K562 (cell line): ENCODE data around the gene SH3RF1. TPM values are rescaled to one million over a fixed set of nuclear protein-coding genes. Genes with fewer than 3 reads are reported as not detected.

ENCODE experiments used
- ATAC-seq: fragments of 200-7000 bp; cut with Tn5 transposase; 3 replicates; pipeline ENCODE4 v1.9.1; 2020; ENCODE audit warnings: moderate library complexity
- BruUV-seq: library from RNA; stranded (reverse); fragments of 400-500 nt; replicated peaks from 2 replicates; lab custom pipeline; 2021; lab: Mats Ljungman, UMichigan
- CTCF ChIA-PET: fragments of 300-600 bp; formaldehyde crosslinking; extraction: SDS; loops from one replicate; lab custom pipeline; 2021; ENCODE audit warnings: low intra/inter-chr PET ratio; lab: Yijun Ruan, JAX
- POLR2A ChIA-PET: fragments of 300-600, 350-650 bp; sonication (Branson Sonifier 250); formaldehyde crosslinking; extraction: SDS; loops from one replicate; lab custom pipeline; 2021; ENCODE audit warnings: antibody characterized with exemption, inconsistent platforms; lab: Yijun Ruan, JAX
- DNase-seq, 4 experiments: peaks; one replicate each; pipeline versions ENCODE4 v3.0.0 to v3.0.0-alpha.2; 2011 to 2018; ENCODE audit warnings: low spot score in 3 of 4, mixed read lengths in 3 of 4; ENCODE audit errors: extremely low read depth in 1 of 4
- FAIRE-seq: peaks from 2 replicates; lab custom pipeline; 2011; peaks lifted over from hg19 to GRCh38; lab: Jason Lieb, UNC
- H2AFZ ChIP-seq: 2 replicates; pipeline ENCODE4 v1.6.0; 2011; ENCODE audit warnings: low read depth, low read length, control low read depth, inconsistent platforms
- H3K27ac ChIP-seq: fragments of 200-600 bp; 3 replicates; pipeline ENCODE4 v1.8.0; 2011; ENCODE audit warnings: low read depth, mild to moderate bottlenecking, control low read depth, inconsistent platforms, low read length, moderate library complexity, mixed read lengths; ENCODE audit errors: extremely low read depth
- H3K27me3 ChIP-seq, 2 experiments: fragments of 300-600 bp in 1 of 2; 2 replicates in 1 of 2; 3 replicates in 1 of 2; pipeline versions ENCODE4 v1.6.0 to v1.8.0; 2011; ENCODE audit warnings: inconsistent platforms in 2 of 2, low read length in 2 of 2, mild to moderate bottlenecking in 1 of 2, mixed read lengths in 1 of 2, moderate library complexity in 1 of 2; ENCODE audit not compliant: control insufficient read depth in 2 of 2, insufficient read depth in 2 of 2
- H3K36me3 ChIP-seq: fragments of 300-600 bp; 3 replicates; pipeline ENCODE4 v1.8.0; 2011; ENCODE audit warnings: mild to moderate bottlenecking, low read length, inconsistent platforms; ENCODE audit not compliant: control insufficient read depth, insufficient read depth
- H3K4me1 ChIP-seq, 2 experiments: fragments of 200-600 bp in 1 of 2; replicated peaks in 1 of 2; 2 replicates in 1 of 2; 3 replicates in 1 of 2; pipeline versions ENCODE4 v1.5.1 to v1.8.0; 2011; ENCODE audit warnings: inconsistent platforms in 2 of 2, low read length in 2 of 2, mild to moderate bottlenecking in 1 of 2, mixed read lengths in 1 of 2, moderate library complexity in 1 of 2; ENCODE audit not compliant: control insufficient read depth in 2 of 2, insufficient read depth in 2 of 2
- H3K4me2 ChIP-seq: 2 replicates; pipeline ENCODE4 v1.6.1; 2011; ENCODE audit warnings: low read length, control low read depth, inconsistent platforms, mixed read lengths; ENCODE audit not compliant: insufficient read depth
- H3K4me3 ChIP-seq: fragments of 200-600 bp; sonication (generic), shearing (Covaris generic); 2 replicates; pipeline ENCODE4 v1.5.1; 2016; ENCODE audit warnings: control low read depth, inconsistent platforms
- H3K79me2 ChIP-seq: fragments of 200-600 bp; 3 replicates; pipeline ENCODE4 v1.8.0; 2011; ENCODE audit warnings: low read length, inconsistent platforms; ENCODE audit not compliant: control insufficient read depth, insufficient read depth
- H3K9ac ChIP-seq, 2 experiments: 2 replicates each; pipeline versions ENCODE4 v1.6.0 to v1.6.1; 2011; ENCODE audit warnings: low read depth in 2 of 2, low read length in 2 of 2, control low read depth in 1 of 2, inconsistent platforms in 1 of 2, mild to moderate bottlenecking in 1 of 2, mixed read lengths in 1 of 2; ENCODE audit not compliant: insufficient read depth in 1 of 2
- H3K9me1 ChIP-seq: one replicate; pipeline ENCODE4 v1.6.0; 2011; ENCODE audit warnings: inconsistent platforms, mild to moderate bottlenecking, low read length, moderate library complexity; ENCODE audit not compliant: control insufficient read depth, insufficient read depth
- H3K9me3 ChIP-seq: replicated peaks from 2 replicates; pipeline ENCODE4 v1.5.1; 2011; ENCODE audit warnings: low read depth, low read length, inconsistent platforms; ENCODE audit not compliant: control insufficient read depth, insufficient read depth
- H4K20me1 ChIP-seq: replicated peaks from 2 replicates; pipeline ENCODE4 v1.6.1; 2011; ENCODE audit warnings: low read length, inconsistent platforms, mixed read lengths; ENCODE audit not compliant: control insufficient read depth, insufficient read depth
- ATF7 ChIP-seq: fragments of 450-650 bp; IDR thresholded peaks from 2 replicates; pipeline ENCODE4 v1.7.1; 2014; ENCODE audit warnings: mild to moderate bottlenecking, moderate library complexity
- BRF2 ChIP-seq: IDR thresholded peaks from 3 replicates; pipeline ENCODE4 v1.6.1; 2011; ENCODE audit warnings: borderline replicate concordance, mild to moderate bottlenecking; ENCODE audit not compliant: insufficient read length, insufficient read depth
- C11orf30 ChIP-seq: fragments of 450-650 bp; IDR thresholded peaks from 2 replicates; pipeline ENCODE4 v1.6.1; 2016; ENCODE audit warnings: low read depth, mild to moderate bottlenecking
- CAMTA2 ChIP-seq: fragments of 250-450 bp; sonication (Bioruptor Pico); conservative IDR thresholded peaks from 2 replicates; pipeline ENCODE4 v1.5.1; 2022
- HEY1 ChIP-seq: fragments of 250-450 bp; sonication (Bioruptor Pico); IDR thresholded peaks from 2 replicates; pipeline ENCODE4 v1.5.0; 2020; ENCODE audit warnings: mild to moderate bottlenecking, moderate library complexity, borderline replicate concordance
- JUN ChIP-seq, 2 experiments: sonication (generic) in 1 of 2; formaldehyde crosslinking in 1 of 2; IDR thresholded peaks; 2 replicates each; pipeline versions ENCODE4 v1.6.1 to v1.8.0; 2012 to 2022; ENCODE audit warnings: borderline replicate concordance in 2 of 2, mild to moderate bottlenecking in 2 of 2, improper control_type of control experiment in 1 of 2, low read depth in 1 of 2, low read length in 1 of 2, missing genetic modification reagents in 1 of 2
- KLF1 ChIP-seq: fragments of 450-650 bp; IDR thresholded peaks from 2 replicates; pipeline ENCODE4 v1.6.1; 2016; ENCODE audit warnings: missing genetic modification characterization, missing compliant biosample characterization
- MAFF ChIP-seq: IDR thresholded peaks from 2 replicates; pipeline ENCODE4 v1.6.1; 2012; ENCODE audit warnings: low read length, improper control_type of control experiment
- MAFG ChIP-seq: fragments of 450-650 bp; conservative IDR thresholded peaks from 2 replicates; pipeline ENCODE4 v1.6.1; 2016; ENCODE audit warnings: missing genetic modification characterization, missing compliant biosample characterization
- RBFOX2 ChIP-seq: fragments of 200-400 bp; formaldehyde crosslinking; IDR thresholded peaks from 2 replicates; pipeline ENCODE4 v1.6.1; 2017; ENCODE audit warnings: low read depth, mild to moderate bottlenecking, low read length, moderate library complexity
- RHOXF2B ChIP-seq: fragments of 250-450 bp; sonication (Bioruptor Pico); conservative IDR thresholded peaks from 2 replicates; pipeline ENCODE4 v1.5.1; 2021
- USF1 ChIP-seq: sonication (generic); formaldehyde crosslinking; IDR thresholded peaks from 2 replicates; pipeline ENCODE4 v1.9.0; 2022; ENCODE audit warnings: mild to moderate bottlenecking, missing genetic modification reagents
- ZBTB12 ChIP-seq: fragments of 250-450 bp; sonication (Bioruptor Pico); IDR thresholded peaks from 2 replicates; pipeline ENCODE4 v1.4.0; 2020
- ZKSCAN8 ChIP-seq: fragments of 200-800 bp; sonication (Bioruptor generic); IDR thresholded peaks from 2 replicates; pipeline ENCODE4 v1.6.1; 2016; ENCODE audit warnings: missing genetic modification characterization, missing compliant biosample characterization
- ZNF316 ChIP-seq: fragments of 450-650 bp; IDR thresholded peaks from 2 replicates; pipeline ENCODE4 v1.6.1; 2016
- ZNF395 ChIP-seq: fragments of 200-800 bp; sonication (Bioruptor generic); IDR thresholded peaks from 2 replicates; pipeline ENCODE4 v1.6.1; 2017; ENCODE audit warnings: missing genetic modification characterization, missing compliant biosample characterization
- WGBS: fragments of 100-300 bp; shearing (Covaris generic); methylation state at CpG from one replicate; pipeline ENCODE4 v1.1.6; 2016; ENCODE audit warnings: low coverage, mixed read lengths; ENCODE audit not compliant: insufficient coverage; ENCODE audit errors: missing lambda C conversion rate; 5-methylcytosine and 5-hydroxymethylcytosine counted together
- in situ Hi-C: fragments of 300-500 bp; cut with MboI; formaldehyde crosslinking; loops from 4 replicates; pipeline ENCODE4 v1.15.0; 2018; ENCODE audit warnings: inconsistent platforms, mixed read lengths
- intact Hi-C: fragments of 100-400 bp; cut with micrococcal nuclease; formaldehyde crosslinking; loops from 2 replicates; pipeline ENCODE4 v1.14.2; 2022
- polyA plus RNA-seq, 8 experiments: library from polyadenylated mRNA; depleted of rRNA in 4 of 8; stranded (reverse) in 5 of 8; unstranded in 3 of 8; fragments of >200 nt; fragmentation: Nextera tagmentation in 2 of 8; fragmentation: Illumina TruSeq in 1 of 8; extraction: Ambion mirVana in 2 of 8; extraction: Trizol in 1 of 8; gene quantifications; 2 replicates each; pipeline versions ENCODE4 v1.2.1 to v1.2.3, GENCODE V29; 2011 to 2014; ENCODE audit warnings: inconsistent platforms in 1 of 8, missing spikeins in 1 of 8
- total RNA-seq, 7 experiments: library from RNA; depleted of rRNA in 6 of 7; stranded (reverse); fragments of >200 nt in 6 of 7; fragmentation: Illumina TruSeq in 2 of 7; extraction: Trizol in 2 of 7; gene quantifications; 2 replicates each; pipeline versions ENCODE4 v1.2.1 to v1.2.3, GENCODE V29; 2011 to 2021; ENCODE audit warnings: low replicate concordance in 1 of 7
- TF ChIP-seq, protein P1 (sequence below): fragments of 450-650 bp; IDR thresholded peaks from 2 replicates; pipeline ENCODE4 v1.6.1; 2016; ENCODE audit warnings: borderline replicate concordance

Gene SH3RF1
- total and polyA plus RNA-seq, 9 of the 15 experiments (the other 6 are each of a cell fraction or from before 2014, with no cell fraction given), result 0.04 to 0.16 (median 0.11) TPM; not detected in 6

- WGBS, result 9% methylated on average over 5 of the region's 5 CpGs
- no peak overlapping the region for H3K27ac ChIP-seq
- in situ Hi-C loops, result no loop called here
- DNase-seq (no peak), ATAC-seq (no peak), FAIRE-seq (no peak)
- CTCF ChIA-PET, result no interaction called here
- H3K4me3 ChIP-seq, result no peak overlapping the region
- no peak overlapping the region for H3K4me2 ChIP-seq
- peaks cover 6 to 32% of the 10 kb centered on the region in 2 experiments; a peak in 4 of 5 replicates for H3K27me3 ChIP-seq
- H2AFZ ChIP-seq, result no peak overlapping the region
- H3K9me3 ChIP-seq, result no peaks in the 10 kb centered on the region
- no TSS peak for BruUV-seq
- POLR2A ChIA-PET, result interaction anchor here (1.1 kb wide), 1 partner anchor 9 kb away, joined by 3 read pairs; no protein-coding TSS in a partner anchor
- intact Hi-C loops, result no loop called here
- no peaks in the 10 kb centered on the region for H4K20me1 ChIP-seq
- no peaks in the 10 kb centered on the region; a peak in 1 of 5 replicates for H3K4me1 ChIP-seq
- no peaks in the 10 kb centered on the region for H3K9me1 ChIP-seq
- no peaks in the 10 kb centered on the region for H3K36me3 ChIP-seq
- no peak overlapping the region for H3K9ac ChIP-seq
- TF ChIP-seq ZBTB12 (CRISPR knock-in tag) (no peak), BRF2 (no peak), MAFG (tag) (peak; percentile 35; the same call in 1 of the 2 replicates), CAMTA2 (no peak), MAFF (0 out of 2 replicates have a peak, but pooled peaks have one; percentile 1), JUN (IDR thresholded peaks at IDR 0.05; ENCODE audit: borderline replicate concordance, low read depth, low read length) (no peak), JUN (CRISPR knock-in tag; IDR thresholded peaks at IDR 0.05; ENCODE audit: borderline replicate concordance) (no peak), KLF1 (no peak), ZKSCAN8 (CRISPR knock-in tag) (no peak), ATF7 (no peak), C11orf30 (peak; percentile 31; the same call in 1 of the 2 replicates), ZNF395 (no peak), RHOXF2B (CRISPR knock-in tag) (no peak), ZNF316 (peak; percentile 58; the same call in 1 of the 2 replicates), RBFOX2 (no peak), HEY1 (CRISPR knock-in tag) (no peak), USF1 (CRISPR knock-in tag) (no peak)
- TF ChIP-seq, protein P1, sequence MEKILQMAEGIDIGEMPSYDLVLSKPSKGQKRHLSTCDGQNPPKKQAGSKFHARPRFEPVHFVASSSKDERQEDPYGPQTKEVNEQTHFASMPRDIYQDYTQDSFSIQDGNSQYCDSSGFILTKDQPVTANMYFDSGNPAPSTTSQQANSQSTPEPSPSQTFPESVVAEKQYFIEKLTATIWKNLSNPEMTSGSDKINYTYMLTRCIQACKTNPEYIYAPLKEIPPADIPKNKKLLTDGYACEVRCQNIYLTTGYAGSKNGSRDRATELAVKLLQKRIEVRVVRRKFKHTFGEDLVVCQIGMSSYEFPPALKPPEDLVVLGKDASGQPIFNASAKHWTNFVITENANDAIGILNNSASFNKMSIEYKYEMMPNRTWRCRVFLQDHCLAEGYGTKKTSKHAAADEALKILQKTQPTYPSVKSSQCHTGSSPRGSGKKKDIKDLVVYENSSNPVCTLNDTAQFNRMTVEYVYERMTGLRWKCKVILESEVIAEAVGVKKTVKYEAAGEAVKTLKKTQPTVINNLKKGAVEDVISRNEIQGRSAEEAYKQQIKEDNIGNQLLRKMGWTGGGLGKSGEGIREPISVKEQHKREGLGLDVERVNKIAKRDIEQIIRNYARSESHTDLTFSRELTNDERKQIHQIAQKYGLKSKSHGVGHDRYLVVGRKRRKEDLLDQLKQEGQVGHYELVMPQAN, result no peak
- no peaks in the 10 kb centered on the region for H3K79me2 ChIP-seq
Measured at GRCh38 chr4:169066934-169067333, 203.8 kb downstream of the SH3RF1 start.
